ENCODE data around the gene ZCCHC7.
"Not testable (repeated sequence)": the region's sequence is repeated elsewhere in the genome, so short reads cannot be mapped to it uniquely, and the experiment has no call there.

ZCCHC7 gene

GRCh38 chr9:37381094-37381741 lies 260.8 kb downstream of the ZCCHC7 start:
- no peak for FAIRE-seq

GRCh38 chr9:37382161-37382981 lies 262.0 kb downstream of the ZCCHC7 start:
- FAIRE-seq: no peak

GRCh38 chr9:37382982-37383357 lies 262.6 kb downstream of the ZCCHC7 start:
- FAIRE-seq: no peak

GRCh38 chr9:37383393-37383792 lies 263.0 kb downstream of the ZCCHC7 start:
- no peak for FAIRE-seq

- FAIRE-seq: no peak
Measured at GRCh38 chr9:37383876-37384746, 263.7 kb downstream of the ZCCHC7 start.

- no peak for FAIRE-seq
Measured at GRCh38 chr9:37385286-37385685, 264.9 kb downstream of the ZCCHC7 start.

GRCh38 chr9:37386988-37387387 lies 266.6 kb downstream of the ZCCHC7 start:
- FAIRE-seq: no peak

- FAIRE-seq: no peak
Measured at GRCh38 chr9:37390759-37391158, 270.4 kb downstream of the ZCCHC7 start.

- FAIRE-seq: no peak
Measured at GRCh38 chr9:37392272-37392671, 271.9 kb downstream of the ZCCHC7 start.

- FAIRE-seq: no peak
Measured at GRCh38 chr9:37395229-37395628, 274.9 kb downstream of the ZCCHC7 start.

- no peak for FAIRE-seq
Measured at GRCh38 chr9:37395663-37396062, 275.3 kb downstream of the ZCCHC7 start.

- not testable (repeated sequence) for FAIRE-seq
Measured at GRCh38 chr9:37397948-37398347, 277.6 kb downstream of the ZCCHC7 start.

GRCh38 chr9:37398464-37399025 lies 278.2 kb downstream of the ZCCHC7 start:
- no peak for FAIRE-seq

GRCh38 chr9:37399336-37399735 lies 279.0 kb downstream of the ZCCHC7 start:
- no peak for FAIRE-seq

- FAIRE-seq: no peak
Measured at GRCh38 chr9:37404590-37404989, 284.2 kb downstream of the ZCCHC7 start.

- no peak for FAIRE-seq
Measured at GRCh38 chr9:37405350-37405749, 285.0 kb downstream of the ZCCHC7 start.

GRCh38 chr9:37405764-37406380 lies 285.5 kb downstream of the ZCCHC7 start:
- no peak for FAIRE-seq

- no peak for FAIRE-seq
Measured at GRCh38 chr9:37406603-37407401, 286.4 kb downstream of the ZCCHC7 start.

GRCh38 chr9:37407468-37407867 lies 287.1 kb downstream of the ZCCHC7 start:
- no peak for FAIRE-seq

Measured in colon (tissue), 2 donors.